Tibial artery (tissue), 4 donors: ENCODE data around the gene TEAD1.

Experiments
- DNase-seq, 2 donors: peaks; one replicate each; pipeline ENCODE4 v3.0.0-alpha.2; 2019
- H3K27ac ChIP-seq, 2 donors: fragments of 200-600 bp; sonication (generic) in 1 of 2; 1 replicate in 1 of 2; 2 replicates in 1 of 2; pipeline ENCODE4 v1.5.1; 2018 to 2019; ENCODE audit warnings: mild to moderate bottlenecking in 1 of 2
- H3K27me3 ChIP-seq, 2 donors: fragments of 200-600 bp; sonication (generic) in 1 of 2; one replicate each; pipeline versions ENCODE4 v1.5.1 to v1.6.0; 2016 to 2019
- H3K36me3 ChIP-seq, 3 donors: fragments of 200-600 bp; sonication (generic) in 2 of 3; one replicate each; pipeline ENCODE4 v1.5.1; 2016 to 2019; ENCODE audit warnings: mild to moderate bottlenecking in 2 of 3
- H3K4me1 ChIP-seq, 4 donors: fragments of 200-600 bp; sonication (generic) in 2 of 4; 1 replicate in 3 of 4; 2 replicates in 1 of 4; pipeline ENCODE4 v1.5.1; 2016 to 2019
- H3K4me3 ChIP-seq, 2 donors: fragments of 200-600 bp; sonication (generic) in 1 of 2; 1 replicate in 1 of 2; 2 replicates in 1 of 2; pipeline ENCODE4 v1.5.1; 2018 to 2019; ENCODE audit warnings: mild to moderate bottlenecking in 2 of 2
- H3K9me3 ChIP-seq, 3 donors: fragments of 200-600 bp; sonication (generic) in 1 of 3; one replicate each; pipeline ENCODE4 v1.5.1; 2016 to 2019
- CTCF ChIP-seq, 2 experiments: fragments of 200-600 bp in 1 of 2; fragments of 450-650 bp in 1 of 2; IDR thresholded peaks; one replicate each; pipeline ENCODE4 v1.5.1; 2017 to 2019; ENCODE audit warnings: antibody characterized with exemption in 2 of 2, mild to moderate bottlenecking in 1 of 2, moderate library complexity in 1 of 2
- intact Hi-C: fragments of 100-400 bp; cut with DNase I; formaldehyde crosslinking; loops from one replicate; pipeline ENCODE4 v1.15.0; 2023; ENCODE audit warnings: low total_unique reads

TEAD1 gene

DNA sequence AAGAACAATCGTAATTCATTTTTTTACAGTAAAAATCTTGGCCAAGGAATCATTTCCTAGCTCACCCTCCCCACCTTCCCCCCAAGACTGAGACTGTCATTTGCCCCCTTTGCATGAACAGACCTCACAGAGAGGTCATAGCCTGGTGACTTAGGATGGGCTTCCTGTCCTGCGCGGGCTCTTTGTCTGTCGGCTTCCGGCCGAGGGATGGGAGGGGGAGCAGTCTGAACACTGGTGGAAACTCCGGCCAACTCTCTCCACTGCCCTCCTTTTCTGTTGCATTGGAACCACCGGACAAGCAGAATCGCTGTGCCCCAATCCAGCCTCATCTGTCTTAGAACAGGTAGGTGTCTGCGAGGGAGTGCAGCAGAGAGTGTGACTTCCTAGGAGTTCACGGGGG lies 41.7 kb downstream of the TEAD1 start:
- no peak for DNase-seq
- intact Hi-C loops, result no loop called here
- no peak overlapping the region for H3K27ac ChIP-seq

DNA sequence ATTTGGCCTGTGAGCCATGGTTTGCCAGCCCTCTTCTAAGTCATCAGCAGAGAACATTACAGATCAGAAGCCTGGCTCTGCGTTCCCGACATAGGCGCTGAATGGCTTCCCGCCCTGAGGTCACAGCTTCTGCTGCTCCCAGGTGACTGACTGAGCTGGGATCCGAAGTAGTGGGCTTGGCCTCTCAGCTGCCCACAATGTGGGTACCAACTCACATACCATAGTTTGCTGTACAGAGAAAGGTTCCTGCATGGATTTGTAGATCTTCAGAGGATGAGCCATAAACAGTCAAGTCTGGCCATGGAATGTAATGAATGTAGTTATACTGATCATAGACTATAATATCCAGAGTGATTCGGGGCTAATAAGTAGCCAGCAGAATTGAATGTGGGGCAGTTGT lies 42.6 kb downstream of the TEAD1 start:
- H3K4me3 ChIP-seq, result no peak overlapping the region
- no peak for TF ChIP-seq CTCF (IDR thresholded peaks at IDR 0.05)
- DNase-seq, result no peak
- H3K36me3 ChIP-seq, result no peaks in the 10 kb centered on the region
- no peaks in the 10 kb centered on the region for H3K4me1 ChIP-seq
- H3K27ac ChIP-seq, result no peak overlapping the region
- H3K27me3 ChIP-seq, result no peaks in the 10 kb centered on the region
- intact Hi-C loops, result no loop called here
- no peaks in the 10 kb centered on the region for H3K9me3 ChIP-seq

More for the DNA sequence above, 41.7 kb downstream of the TEAD1 start:
- Histone ChIP-seq H3K27me3 (no peaks in the 10 kb centered on the region), H3K4me3 (no peak overlapping the region), H3K36me3 (no peaks in the 10 kb centered on the region), H3K4me1 (no peaks in the 10 kb centered on the region), H3K9me3 (no peaks in the 10 kb centered on the region)
- TF ChIP-seq CTCF (IDR thresholded peaks at IDR 0.05), result no peak

- no peak for TF ChIP-seq CTCF (IDR thresholded peaks at IDR 0.05)
- H3K4me1 ChIP-seq, result peaks cover 0 to under 1% (median 0%) of the 10 kb centered on the region in 4 donors
- no peaks in the 10 kb centered on the region for H3K9me3 ChIP-seq
- DNase-seq, result no peak
- no peak overlapping the region for H3K4me3 ChIP-seq
- intact Hi-C loops, result no loop called here
- no peaks in the 10 kb centered on the region for H3K27me3 ChIP-seq
- H3K27ac ChIP-seq, result no peak overlapping the region
- H3K36me3 ChIP-seq, result no peaks in the 10 kb centered on the region
These were observed 43.6 kb downstream of the TEAD1 start for GRCh38 chr11:12717851-12718291.

DNA sequence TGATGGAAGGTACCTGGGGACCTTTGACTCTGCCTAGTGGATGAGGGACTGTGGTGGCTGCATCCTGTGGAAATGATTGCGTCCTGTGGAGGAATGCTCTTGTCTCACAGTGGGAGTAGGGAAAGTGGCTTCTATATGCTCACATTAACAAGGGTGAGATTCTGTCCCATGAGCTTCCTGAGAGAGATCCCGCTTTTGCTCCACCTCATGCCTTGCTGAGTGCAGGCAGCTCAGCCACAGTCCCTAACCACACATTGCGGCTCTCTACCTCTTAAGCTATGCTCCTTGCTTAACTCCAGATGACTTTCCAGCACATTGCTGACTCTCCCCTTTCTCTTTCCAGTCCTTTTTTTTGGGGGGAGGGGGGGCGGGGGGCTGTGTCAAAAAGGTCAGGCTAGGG lies 45.0 kb downstream of the TEAD1 start:
- no peaks in the 10 kb centered on the region for H3K36me3 ChIP-seq
- H3K27me3 ChIP-seq, result no peaks in the 10 kb centered on the region
- H3K27ac ChIP-seq, result no peak overlapping the region

DNA sequence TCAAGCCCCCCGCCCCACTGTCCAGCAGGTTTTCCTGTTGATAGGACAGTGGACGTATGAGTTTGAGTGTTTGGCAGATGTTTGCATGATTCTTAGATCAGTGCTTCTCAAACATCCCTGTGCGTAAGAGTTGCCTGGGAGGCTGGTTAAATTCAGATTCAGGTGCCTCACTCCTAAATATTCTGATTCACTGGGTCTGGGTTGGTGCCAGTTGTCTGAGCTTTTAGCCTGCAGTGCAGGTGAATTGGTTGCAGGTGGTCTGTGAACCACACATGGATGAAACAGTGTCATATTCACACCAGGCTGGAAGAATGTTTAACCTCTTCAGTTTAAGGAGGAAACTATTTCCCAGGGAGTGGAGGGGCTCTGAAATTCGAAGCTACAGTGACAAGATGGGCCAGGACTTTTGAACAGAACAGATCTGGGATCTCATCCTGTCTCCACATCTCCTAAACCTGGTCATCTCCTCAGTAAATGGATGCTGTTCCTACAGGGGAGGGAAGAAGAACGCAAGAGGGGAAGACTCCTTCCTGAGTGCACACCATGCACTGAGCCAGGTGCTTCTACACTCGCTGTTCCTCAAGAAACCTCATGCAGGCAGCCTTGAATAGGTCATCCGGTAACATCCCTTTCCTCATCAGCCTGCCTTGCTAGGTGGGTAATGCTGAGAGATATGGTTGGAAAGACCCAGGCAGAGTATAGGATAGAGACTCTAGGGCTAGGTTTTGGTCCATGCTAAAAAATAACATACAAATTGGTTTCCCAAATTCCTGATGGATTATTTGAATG lies 47.8 kb downstream of the TEAD1 start:
- no peaks in the 10 kb centered on the region for H3K27me3 ChIP-seq

More for the DNA sequence above, 45.0 kb downstream of the TEAD1 start:
- no peak for TF ChIP-seq CTCF (IDR thresholded peaks at IDR 0.05)
- Histone ChIP-seq H3K4me3 (no peak overlapping the region), H3K4me1 (peaks cover 0 to 7% (median under 1%) of the 10 kb centered on the region in 4 donors), H3K9me3 (no peaks in the 10 kb centered on the region)
- intact Hi-C loops, result no loop called here
- no peak for DNase-seq

More for the DNA sequence above, 47.8 kb downstream of the TEAD1 start:
- no peak for TF ChIP-seq CTCF (IDR thresholded peaks at IDR 0.05)
- Histone ChIP-seq H3K4me3 (no peak overlapping the region), H3K9me3 (no peaks in the 10 kb centered on the region), H3K27ac (no peak overlapping the region), H3K4me1 (peaks cover 0 to 16% (median 7%) of the 10 kb centered on the region in 4 donors), H3K36me3 (no peaks in the 10 kb centered on the region)
- DNase-seq, result no peak
- intact Hi-C loops, result no loop called here
